ENCODE measurements around the gene FHIT. TPM values are rescaled to one million over a fixed set of nuclear protein-coding genes. Genes with fewer than 3 reads are reported as not detected.

FHIT gene
- polyA plus RNA-seq, 1 donor, result 5.5 TPM

DNA sequence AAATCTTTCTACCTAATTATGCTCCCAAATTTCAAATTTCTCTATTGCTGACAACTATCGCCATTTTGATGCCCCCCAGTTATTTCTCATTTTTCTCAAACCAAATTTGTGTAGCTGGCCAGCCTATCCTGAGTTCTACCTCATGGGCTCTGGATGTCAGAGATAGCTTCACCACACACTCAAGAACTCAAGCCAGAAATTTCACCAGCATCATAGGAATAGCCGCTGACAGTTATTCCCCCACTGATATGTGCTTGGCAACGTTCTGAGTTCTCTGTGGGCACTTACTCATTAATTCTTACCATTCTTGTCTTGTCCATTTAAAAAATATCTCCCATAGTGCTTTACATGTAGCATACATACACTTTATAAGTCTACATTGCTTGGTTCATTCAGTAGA lies 264.7 kb downstream of the FHIT start:
- no peak for DNase-seq

DNA sequence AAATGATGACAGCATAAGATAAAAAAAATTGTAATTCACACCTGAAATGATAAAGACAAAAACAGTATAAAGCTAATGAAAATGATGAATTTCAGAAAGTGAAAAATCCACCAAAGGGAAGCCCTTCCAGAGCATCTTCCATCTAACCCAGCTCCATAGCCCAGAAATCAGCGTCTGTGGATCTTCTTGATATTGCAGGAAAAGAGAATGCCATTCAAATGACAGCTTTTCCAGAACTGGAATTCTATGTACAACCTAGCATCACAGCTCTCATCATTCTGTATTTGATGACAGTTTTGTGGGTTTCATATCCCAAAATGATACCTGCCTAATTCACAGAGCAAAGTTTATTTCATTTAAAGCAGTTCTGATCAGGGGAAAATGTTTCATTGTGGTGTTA lies 267.3 kb downstream of the FHIT start:
- DNase-seq, result no peak

DNA sequence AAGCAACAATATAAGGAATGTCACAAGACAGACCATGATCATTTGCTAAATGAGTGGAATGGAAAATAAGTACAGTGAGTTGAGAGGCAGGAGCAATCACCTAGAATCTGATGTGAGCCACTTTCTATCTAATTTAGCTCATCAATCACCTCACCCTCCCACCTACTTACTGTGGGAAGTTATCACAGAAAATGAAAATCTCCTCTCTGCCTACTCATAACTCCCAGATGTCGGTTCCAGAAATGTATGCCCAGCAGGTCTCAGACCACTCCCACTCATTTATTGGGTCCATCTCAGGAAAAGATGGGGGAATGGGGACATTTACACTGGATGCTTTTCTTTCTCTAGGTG lies 270.9 kb downstream of the FHIT start:
- DNase-seq, result no peak

DNA sequence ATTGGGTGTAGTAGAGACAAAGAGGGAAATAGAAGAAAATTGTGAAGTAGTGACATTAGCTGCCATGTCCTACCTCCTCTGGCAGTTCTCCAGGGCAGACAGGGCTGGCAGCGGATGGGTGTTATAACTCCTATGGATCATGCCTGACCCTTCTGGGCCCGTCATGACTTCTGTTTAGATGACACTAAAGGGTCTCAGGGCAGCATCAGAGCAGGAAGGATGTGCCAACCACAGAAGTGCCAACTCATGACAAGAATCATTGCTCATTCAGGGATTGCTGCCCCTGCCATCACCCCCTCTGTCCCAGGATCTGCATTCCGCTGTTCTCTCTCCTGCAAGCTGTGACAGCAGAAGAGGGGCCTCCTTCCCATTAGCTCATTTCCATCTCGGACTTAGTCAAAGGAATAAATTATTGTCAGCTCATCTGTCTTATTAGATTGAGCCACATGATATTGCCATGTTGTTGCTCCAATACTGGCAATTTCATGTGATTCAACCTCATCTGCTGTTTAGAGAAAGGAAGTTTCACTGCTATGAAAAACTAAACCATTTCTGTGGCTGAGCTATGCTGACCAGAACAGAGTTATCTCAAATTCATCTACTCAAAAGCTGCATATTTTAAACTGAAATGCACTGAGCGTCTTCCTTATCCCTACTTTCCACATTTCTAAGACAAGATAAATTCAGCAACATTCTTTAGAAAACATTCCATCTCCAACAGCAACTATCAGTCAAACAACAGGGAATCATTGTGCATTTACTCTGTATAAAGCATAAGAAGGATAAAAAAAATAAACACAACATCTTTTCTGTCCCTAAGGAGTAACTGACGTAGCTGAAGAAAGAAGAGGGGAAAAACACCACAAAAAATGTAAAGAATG lies 271.6 kb downstream of the FHIT start:
- no peak for DNase-seq

DNA sequence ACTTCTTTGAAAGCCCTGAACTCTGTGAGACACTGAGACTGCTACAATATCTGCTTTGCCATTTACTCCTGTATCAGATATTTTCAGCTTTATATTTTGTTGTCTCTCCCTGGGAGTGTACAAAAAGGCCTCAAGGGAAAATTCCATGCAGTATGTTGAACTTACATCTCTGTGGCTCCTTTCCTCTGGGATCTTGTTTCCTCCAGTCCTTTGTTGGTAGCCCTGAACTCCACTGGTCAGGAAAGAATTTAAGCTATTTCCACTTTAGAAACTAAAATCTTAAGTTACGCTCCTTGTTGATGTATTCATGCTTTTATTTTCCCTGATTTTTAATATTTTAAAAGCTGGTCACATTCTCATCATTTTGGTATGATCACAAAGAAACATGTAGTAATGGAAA lies 277.9 kb downstream of the FHIT start:
- DNase-seq, result no peak

DNA sequence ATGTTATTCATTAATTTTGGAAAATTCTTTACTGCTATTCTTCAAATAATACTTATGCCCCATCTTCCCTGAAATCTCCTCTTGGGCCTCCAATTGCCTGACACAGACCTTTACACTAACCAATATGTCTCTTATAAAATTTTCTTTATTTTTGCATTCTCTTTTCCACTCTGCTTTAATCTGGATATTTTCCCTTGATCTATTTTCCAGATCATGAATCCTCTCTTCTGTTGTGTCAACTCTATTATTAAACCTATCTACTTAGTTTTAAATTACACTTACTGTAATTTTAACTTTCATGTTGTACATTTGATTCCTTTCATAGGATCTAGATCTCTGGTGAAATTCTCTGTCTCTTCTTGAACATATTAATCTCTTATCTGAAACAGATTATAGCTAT lies 278.7 kb downstream of the FHIT start:
- DNase-seq, result no peak

DNA sequence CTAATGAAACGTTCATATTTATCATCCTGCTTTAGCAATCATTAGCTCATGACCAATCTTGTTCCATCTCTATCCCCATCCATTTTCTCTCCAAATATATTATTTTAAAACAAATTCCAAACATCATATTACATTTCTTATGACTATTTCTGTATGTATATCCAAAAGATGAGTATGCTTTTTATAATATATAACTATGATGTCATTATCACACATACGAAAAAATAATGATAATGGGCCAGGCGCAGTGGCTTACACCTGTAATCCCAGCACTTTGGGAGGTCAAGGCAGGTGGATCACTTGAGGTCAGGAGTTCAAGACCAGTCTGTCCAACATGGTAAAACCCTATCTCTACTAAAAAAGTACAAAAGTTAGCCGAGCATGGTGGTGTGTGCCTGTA lies 280.4 kb downstream of the FHIT start:
- DNase-seq, result no peak

DNA sequence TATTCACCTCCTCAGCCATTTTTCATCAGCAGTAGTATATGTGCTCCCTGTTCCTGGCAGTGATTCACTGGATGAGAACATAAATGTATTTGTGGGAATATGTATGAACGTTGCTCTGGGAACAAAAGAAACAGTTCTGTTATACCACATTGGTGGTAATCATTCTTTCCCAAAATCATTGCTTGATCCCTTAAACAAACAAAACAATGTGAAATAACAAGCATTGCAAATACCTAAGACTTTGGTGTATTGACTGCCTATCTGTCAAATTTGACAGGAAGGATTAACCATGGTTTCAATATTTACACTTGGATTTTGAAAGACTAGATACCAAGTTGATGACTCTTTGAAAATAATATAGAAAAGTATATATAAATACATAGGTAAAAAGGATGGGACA lies 284.1 kb downstream of the FHIT start:
- no peak for DNase-seq

DNA sequence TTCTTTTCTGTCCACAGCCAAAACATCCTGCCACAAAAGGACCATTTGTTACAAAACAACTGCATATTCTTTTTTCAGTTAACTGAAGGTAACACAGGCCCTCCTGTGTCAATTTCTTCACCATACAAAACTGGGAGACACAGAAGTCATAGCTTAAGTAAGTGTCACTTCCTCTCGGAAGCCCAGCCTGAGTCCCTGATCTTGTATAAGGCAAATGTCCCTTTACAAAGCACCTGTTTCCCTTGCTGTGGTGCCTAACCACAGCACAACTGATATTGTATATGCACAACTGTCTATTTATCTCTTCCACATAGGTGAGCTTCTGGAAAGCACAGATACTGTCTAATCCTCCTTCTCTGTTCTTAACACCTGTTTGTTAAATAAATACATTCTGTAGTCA lies 293.7 kb downstream of the FHIT start:
- no peak for DNase-seq

DNA sequence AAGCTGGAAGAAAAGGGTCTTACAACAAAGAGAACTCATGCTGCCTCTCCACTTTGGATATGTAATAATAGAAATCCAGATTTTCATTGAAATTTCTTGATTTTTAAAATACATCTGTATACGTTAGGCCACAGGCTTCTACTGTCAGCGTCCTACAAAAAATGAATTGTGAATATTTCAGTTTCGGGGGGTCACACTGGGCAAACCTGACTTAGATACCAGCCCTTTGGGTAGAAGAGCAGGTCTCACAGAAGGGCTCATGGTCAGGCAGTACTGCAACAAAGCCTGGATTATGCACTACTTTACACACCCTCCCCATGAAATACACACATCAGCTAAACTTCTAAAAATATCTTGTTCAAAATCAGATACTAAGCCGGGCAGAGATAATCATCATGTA lies 294.5 kb downstream of the FHIT start:
- DNase-seq, result no peak

DNA sequence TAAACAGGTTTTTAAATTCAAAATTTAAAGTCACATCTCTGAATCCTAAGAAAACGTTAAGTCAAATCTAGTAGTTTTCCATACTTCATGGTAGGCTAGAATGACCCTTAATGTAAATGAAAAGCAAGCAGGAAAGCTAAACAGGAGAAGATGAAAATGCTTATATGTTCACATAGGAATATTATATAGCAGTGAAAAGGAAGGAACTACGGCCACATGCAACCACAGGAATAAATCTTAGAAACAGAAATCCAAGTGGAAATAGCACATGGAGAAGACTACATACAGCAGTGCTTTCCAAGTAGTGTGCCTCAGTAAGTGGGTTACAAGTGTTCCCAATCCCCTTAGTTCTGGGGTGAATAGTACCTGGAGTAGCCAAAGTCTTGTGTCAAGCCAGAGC lies 296.2 kb downstream of the FHIT start:
- DNase-seq, result no peak

DNA sequence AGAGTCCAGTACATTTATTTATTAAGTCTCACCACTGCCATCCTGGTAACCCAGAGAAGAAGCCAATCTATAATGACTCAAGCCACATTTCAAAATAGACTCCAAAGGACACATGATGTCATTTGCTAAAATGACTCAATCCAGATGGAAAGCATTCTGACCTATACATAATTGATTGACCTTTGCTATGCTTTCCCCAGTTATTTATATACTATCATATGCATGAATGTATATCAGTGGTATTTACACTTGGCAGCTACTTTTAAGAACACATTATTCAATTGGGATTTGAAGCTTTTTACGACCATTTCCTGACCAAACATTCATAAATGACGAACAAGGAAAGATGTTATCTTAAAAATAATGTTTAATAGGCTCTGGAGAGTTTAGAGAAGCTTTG lies 297.2 kb downstream of the FHIT start:
- peak; percentile 28 for DNase-seq

DNA sequence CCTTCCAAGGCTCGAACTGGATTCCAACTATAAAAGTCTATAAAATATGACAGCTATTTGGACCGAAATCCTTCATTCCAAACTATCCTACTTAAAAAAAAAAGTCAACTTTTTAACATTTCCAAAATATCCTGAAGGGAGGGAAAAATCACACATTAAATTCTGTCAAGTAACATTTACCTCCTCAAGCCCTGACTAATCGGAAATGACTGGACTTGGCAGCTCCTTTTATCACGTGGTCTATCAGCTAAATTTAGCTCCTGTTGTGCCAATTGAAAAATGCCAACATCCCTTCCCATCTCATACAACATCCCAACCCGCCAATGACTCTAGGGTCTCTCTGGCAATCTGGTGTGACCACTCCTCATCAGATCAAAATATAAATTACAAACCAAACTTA lies 297.9 kb downstream of the FHIT start:
- peak; percentile 51 for DNase-seq

DNA sequence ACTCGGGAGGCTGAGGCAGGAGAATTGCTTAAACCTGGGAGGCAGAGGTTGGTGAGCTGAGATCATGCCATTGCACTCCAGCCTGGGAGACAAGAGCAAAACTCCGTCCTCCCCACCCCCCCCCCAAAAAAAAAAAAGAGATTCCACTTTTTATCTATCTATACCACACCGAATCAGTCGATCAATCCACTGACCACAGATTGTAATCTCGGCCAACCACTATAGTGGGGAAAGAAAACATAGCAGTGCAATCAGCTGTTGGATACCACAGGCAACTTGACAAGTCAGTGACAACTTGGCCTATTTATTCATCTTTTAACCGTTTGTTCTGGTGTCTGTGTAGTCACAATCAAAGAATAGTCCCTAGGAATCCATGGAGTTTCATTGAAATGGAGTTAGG lies 299.2 kb downstream of the FHIT start:
- no peak for DNase-seq

DNA sequence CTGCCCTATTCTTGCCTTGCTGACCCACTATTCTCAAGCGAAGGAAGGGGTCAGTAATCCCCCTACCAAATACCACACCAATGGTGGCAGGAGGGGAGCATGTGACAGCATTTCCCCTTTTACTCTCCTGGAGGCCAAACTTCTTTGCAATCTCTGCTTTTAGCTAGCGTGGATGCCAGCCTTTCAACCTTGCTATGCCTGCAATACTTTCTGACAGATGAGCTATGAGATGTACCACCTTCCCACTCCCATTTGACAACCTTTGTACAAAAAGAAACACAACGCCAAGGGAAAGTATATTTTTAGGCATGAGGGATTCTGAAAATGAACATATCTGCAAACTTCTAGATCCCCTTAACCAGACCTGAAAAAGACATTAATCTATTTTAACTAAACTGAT lies 302.1 kb downstream of the FHIT start:
- no peak for DNase-seq

DNA sequence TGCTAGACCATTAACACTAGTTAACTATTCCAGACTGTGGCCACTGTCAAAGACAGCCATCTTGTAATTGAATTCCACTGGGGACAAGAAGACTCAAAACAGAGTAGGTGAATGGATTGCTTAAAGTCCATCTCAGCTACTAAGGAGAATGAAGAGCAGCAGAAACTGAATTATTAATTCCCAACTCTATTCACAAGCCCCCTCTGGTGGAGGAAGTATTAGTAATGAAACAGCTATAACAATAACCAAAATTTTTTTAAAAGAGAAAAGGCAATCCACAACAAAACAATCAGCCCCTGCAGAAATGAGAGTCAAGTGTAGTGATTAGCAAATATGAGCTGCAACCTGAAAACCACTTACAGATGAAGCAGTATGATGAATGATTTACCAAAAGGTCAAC lies 302.8 kb downstream of the FHIT start:
- no peak for DNase-seq

DNA sequence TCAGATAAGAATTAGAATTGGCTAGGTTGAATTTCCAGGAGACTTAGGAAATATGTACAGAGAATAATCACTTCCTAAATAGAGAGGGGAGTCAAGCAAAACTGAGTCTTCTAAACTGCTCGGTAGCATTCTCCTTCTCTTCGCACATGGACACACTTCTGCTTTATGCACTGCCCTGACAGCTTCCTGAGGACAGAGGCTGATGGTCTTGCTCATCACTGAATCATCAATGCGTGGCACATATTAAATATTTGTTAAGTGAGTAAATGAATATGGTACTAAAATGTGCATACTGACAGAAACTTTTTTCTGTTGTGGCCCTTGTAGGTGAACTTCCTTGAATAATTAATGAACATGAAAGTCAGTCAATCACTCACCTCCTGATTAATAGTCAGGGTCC lies 315.5 kb downstream of the FHIT start:
- no peak for DNase-seq

DNA sequence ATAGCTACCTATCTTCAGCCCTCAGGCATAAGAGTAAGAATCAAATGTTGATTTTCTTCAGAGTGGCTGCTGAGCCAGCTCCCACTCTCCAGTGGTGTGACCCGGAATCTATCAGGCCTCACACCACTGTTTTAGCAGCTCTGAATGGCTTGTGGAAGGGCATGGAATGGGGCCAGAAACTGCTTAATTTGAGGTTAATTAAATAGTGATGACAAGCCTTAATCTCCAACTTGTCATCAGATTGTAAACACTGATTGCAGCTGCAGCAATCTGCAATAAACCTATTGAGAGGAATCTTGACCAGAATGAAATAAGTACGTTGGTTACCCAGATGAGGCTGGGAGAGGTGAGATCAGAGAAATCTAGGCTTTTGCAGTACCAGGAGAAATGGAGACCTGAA lies 317.4 kb downstream of the FHIT start:
- DNase-seq, result no peak

DNA sequence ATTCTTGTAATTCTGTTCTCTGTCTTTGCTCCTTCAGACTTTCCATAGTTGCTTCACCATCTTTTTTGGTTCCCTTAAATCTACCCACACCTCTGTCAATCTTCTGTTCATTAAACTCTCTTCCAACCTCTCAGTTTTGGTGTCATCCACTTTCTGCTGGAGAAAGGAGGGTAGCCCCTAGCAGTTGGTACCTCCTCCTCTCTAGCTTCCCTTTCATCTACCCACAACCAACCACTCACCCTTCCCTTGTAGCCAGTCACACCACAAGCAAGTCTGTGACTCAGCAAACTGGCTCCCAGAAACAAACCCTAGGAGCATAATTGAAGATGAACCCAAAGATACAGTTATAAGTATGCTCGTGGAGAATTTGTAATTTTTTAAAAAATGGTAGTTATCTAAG lies 318.6 kb downstream of the FHIT start:
- no peak for DNase-seq

DNA sequence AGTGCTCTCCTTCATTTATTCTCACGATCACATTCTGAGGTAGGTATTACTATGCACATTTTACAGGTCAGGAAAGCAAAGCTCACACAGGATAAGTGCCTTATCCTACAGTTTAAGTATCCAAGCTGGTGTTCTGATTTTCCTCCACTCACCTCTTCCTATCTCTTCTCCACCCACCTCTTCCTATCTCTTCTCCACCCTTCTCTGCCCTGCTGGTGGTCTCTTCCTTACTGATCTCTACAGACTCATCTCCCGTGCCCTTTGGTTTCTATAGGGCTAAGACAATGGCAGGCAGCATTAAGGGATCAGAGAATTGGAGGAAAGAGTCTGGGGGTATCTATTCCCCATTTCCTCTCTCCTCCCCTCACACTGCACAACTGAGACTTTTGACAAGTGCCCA lies 319.1 kb downstream of the FHIT start:
- no peak for DNase-seq

DNA sequence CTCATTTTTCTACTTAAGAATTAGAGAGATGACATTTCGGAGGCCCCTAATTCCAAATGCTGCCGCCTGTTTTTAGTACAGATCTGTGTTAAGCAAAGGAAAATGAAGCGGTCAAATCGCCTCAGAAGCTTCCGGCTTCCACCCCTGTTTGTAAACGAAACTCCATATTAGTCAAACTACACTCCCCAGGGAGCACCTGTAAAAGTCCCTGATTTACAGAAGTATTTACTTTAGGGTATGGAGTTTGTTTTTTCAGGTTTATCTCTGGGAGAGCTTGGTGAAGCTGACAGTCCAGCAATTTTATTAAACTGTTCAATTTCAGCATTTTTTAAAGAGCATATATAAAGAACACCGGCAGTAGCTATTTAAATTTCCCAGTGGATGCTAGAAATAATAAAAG lies 319.8 kb downstream of the FHIT start:
- DNase-seq, result no peak

DNA sequence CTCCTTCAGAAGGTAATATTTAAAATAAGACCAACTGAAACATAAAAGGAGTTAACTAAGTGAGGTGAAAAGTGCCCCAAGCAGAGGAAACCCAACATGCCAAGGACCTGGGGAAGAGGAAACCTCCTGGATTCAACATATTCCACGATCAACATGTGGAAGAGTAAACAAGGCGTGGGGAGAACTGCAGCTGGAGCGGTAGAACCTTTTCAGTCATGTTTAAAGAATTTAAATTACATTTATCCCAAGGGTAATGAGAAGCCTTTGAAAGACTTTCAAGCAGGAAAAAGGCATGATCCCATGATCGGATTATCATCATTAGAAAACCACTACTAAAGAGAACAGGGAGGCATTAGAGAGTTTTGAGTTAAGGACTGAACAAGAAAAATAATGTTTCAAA lies 330.7 kb downstream of the FHIT start:
- DNase-seq, result no peak

DNA sequence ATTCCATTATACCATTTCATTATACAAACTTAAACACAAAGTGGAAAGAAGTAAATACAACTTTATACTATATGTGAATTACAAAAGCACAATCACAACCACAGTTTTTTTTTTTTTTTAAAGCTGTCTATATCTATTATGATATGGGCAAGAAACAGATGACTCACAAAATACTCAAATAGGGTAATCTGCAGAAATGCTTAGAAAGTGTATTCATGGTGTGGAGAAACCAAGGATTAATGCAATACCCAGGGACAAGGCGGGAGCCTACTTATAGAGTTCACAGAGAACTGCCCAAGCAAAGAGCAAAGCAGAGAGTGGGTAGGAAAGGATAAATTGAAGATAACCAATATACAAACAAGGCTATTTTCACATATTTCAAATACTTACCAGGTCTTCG lies 332.0 kb downstream of the FHIT start:
- DNase-seq, result no peak

DNA sequence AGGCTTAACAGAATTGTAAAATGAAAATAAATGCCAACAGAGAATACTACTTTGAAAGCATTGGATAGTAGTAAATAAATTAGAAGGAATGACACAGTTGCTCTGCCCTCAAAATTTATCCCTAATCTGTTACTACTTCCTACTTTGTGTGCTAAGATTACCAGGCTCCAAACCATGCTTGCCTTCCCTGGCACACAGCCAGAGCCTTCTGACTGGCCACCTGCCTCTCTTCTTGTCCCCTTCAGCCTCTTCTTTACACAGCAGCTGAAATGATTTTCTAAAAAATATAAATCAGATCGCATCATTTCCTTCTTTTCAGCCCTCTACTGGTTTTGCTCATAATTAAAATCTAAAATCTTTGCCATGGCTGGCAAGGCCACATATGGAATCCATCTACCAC lies 334.1 kb downstream of the FHIT start:
- peak; percentile 10 for DNase-seq

DNA sequence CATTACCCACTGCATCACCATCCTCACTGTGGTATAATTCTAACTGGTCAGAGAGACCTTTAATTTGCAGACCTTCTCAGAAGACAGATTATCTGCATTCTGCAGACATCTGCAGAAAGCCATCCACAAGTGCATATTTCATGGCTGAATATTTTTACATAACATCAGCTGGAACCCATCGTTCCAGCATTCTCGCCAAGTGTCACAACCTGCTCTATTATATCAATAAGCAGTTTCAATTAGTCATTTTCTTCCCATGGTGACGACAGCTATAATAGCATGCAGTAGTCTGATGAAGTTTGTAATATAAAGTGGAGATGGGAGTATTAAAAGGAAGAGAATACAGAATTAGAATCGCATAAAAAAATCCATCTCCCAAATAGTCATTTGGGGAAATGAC lies 334.7 kb downstream of the FHIT start:
- DNase-seq, result peak; percentile 11
